H1 (cell line): ENCODE data around the gene SKA1. TPM values are rescaled to one million over a fixed set of nuclear protein-coding genes. Genes with fewer than 3 reads are reported as not detected.

ENCODE experiments used
- CTCF ChIA-PET: fragments of 300-600 bp; sonication (Branson Sonifier 250); formaldehyde crosslinking; loops from one replicate; lab custom pipeline; 2021; ENCODE audit not compliant: partially characterized antibody; lab: Charles Lee
- POLR2A ChIA-PET: fragments of 300-600 bp; sonication (Branson Sonifier 250); formaldehyde crosslinking; loops from one replicate; lab custom pipeline; 2021; ENCODE audit warnings: inconsistent platforms; ENCODE audit not compliant: partially characterized antibody; lab: Charles Lee
- DNase-seq, 2 experiments: peaks; one replicate each; pipeline versions ENCODE4 v3.0.0 to v3.0.0-alpha.2; 2010 to 2022; ENCODE audit warnings: low spot score in 2 of 2, low read depth in 1 of 2, mixed read lengths in 1 of 2
- FAIRE-seq: peaks from 2 replicates; lab custom pipeline; 2011; peaks lifted over from hg19 to GRCh38; lab: Jason Lieb, UNC
- H2AFZ ChIP-seq: 2 replicates; pipeline ENCODE4 v1.8.1; 2012; ENCODE audit warnings: low read length, inconsistent platforms
- H2AK5ac ChIP-seq: 2 replicates; pipeline ENCODE4 v1.6.1; 2013; ENCODE audit warnings: low read depth, low read length
- H2BK120ac ChIP-seq: replicated peaks from 2 replicates; pipeline ENCODE3; 2013; ENCODE audit warnings: low read depth, low read length, inconsistent platforms
- H2BK12ac ChIP-seq: 2 replicates; pipeline ENCODE4 v1.6.1; 2013; ENCODE audit warnings: low read depth, low read length
- H2BK15ac ChIP-seq: 2 replicates; pipeline ENCODE4 v1.6.1; 2013; ENCODE audit warnings: low read length
- H2BK20ac ChIP-seq: 2 replicates; pipeline ENCODE4 v1.6.1; 2013; ENCODE audit warnings: low read length
- H2BK5ac ChIP-seq: 2 replicates; pipeline ENCODE4 v1.6.1; 2013; ENCODE audit warnings: low read depth, low read length
- H3K14ac ChIP-seq: 2 replicates; pipeline ENCODE4 v1.6.1; 2013; ENCODE audit warnings: inconsistent platforms; ENCODE audit not compliant: insufficient read length
- H3K18ac ChIP-seq: 2 replicates; pipeline ENCODE4 v1.6.1; 2013; ENCODE audit warnings: low read length; ENCODE audit errors: extremely low read depth
- H3K23ac ChIP-seq: 2 replicates; pipeline ENCODE4 v1.6.1; 2013; ENCODE audit warnings: inconsistent platforms; ENCODE audit not compliant: insufficient read length
- H3K23me2 ChIP-seq: 2 replicates; pipeline ENCODE4 v1.6.1; 2013; ENCODE audit warnings: low read depth, low read length
- H3K27ac ChIP-seq: 2 replicates; pipeline ENCODE4 v1.6.1; 2011; ENCODE audit warnings: low read depth, low read length, inconsistent platforms
- H3K27me3 ChIP-seq, 4 experiments: replicated peaks in 1 of 4; 1 replicate in 1 of 4; 2 replicates in 3 of 4; pipeline versions ENCODE4 v1.6.1 to v1.8.1; 2011 to 2013; ENCODE audit warnings: low read length in 3 of 4, mild to moderate bottlenecking in 3 of 4, inconsistent platforms in 2 of 4, mixed read lengths in 2 of 4, moderate library complexity in 1 of 4; ENCODE audit not compliant: control insufficient read depth in 3 of 4, insufficient read depth in 3 of 4; ENCODE audit errors: extremely low read depth in 1 of 4
- H3K36me3 ChIP-seq, 4 experiments: 2 replicates each; pipeline versions ENCODE4 v1.6.1 to v1.8.1; 2011 to 2013; ENCODE audit warnings: mild to moderate bottlenecking in 4 of 4, low read length in 3 of 4, moderate library complexity in 2 of 4, control low read depth in 1 of 4, inconsistent platforms in 1 of 4; ENCODE audit not compliant: insufficient read depth in 4 of 4, control insufficient read depth in 2 of 4
- H3K4ac ChIP-seq: replicated peaks from 2 replicates; pipeline ENCODE3; 2013; ENCODE audit warnings: low read length, low read depth, mixed read lengths, inconsistent platforms; ENCODE audit not compliant: insufficient read length
- H3K4me1 ChIP-seq, 4 experiments: replicated peaks in 1 of 4; 1 replicate in 1 of 4; 2 replicates in 3 of 4; pipeline versions ENCODE4 v1.6.1 to v1.8.1; 2011 to 2013; ENCODE audit warnings: low read length in 3 of 4, inconsistent platforms in 2 of 4, mixed read lengths in 1 of 4; ENCODE audit not compliant: insufficient read depth in 4 of 4, control insufficient read depth in 3 of 4
- H3K4me2 ChIP-seq, 2 experiments: 2 replicates each; pipeline versions ENCODE4 v1.6.1 to v1.8.1; 2011 to 2013; ENCODE audit warnings: low read depth in 2 of 2, low read length in 2 of 2, control low read depth in 1 of 2, inconsistent platforms in 1 of 2, mild to moderate bottlenecking in 1 of 2; ENCODE audit not compliant: insufficient read depth in 1 of 2
- H3K4me3 ChIP-seq, 4 experiments: fragments of 200-600, 300-600 bp in 1 of 4; sonication (generic), shearing (Covaris generic), sonication (Bioruptor Twin) in 1 of 4; 2 replicates each; pipeline versions ENCODE4 v1.5.1 to v1.8.1; 2011 to 2016; ENCODE audit warnings: low read length in 4 of 4, low read depth in 3 of 4, control low read depth in 2 of 4, inconsistent platforms in 2 of 4, mild to moderate bottlenecking in 2 of 4, mixed read lengths in 1 of 4, moderate library complexity in 1 of 4; ENCODE audit not compliant: insufficient read depth in 2 of 4; ENCODE audit errors: extremely low read depth in 1 of 4
- H3K56ac ChIP-seq: replicated peaks from 2 replicates; pipeline ENCODE3; 2013; ENCODE audit warnings: low read depth, mild to moderate bottlenecking, mixed read lengths, low read length, inconsistent platforms; ENCODE audit not compliant: insufficient read length
- H3K79me1 ChIP-seq: 2 replicates; pipeline ENCODE4 v1.6.1; 2013; ENCODE audit warnings: low read depth, low read length, control low read depth
- H3K79me2 ChIP-seq, 2 experiments: 2 replicates each; pipeline versions ENCODE4 v1.6.1 to v1.8.1; 2012 to 2013; ENCODE audit warnings: low read length in 2 of 2, mild to moderate bottlenecking in 2 of 2, inconsistent platforms in 1 of 2; ENCODE audit not compliant: insufficient read depth in 2 of 2, control insufficient read depth in 1 of 2
- H3K9ac ChIP-seq, 4 experiments: replicated peaks in 1 of 4; 1 replicate in 1 of 4; 2 replicates in 3 of 4; pipeline versions ENCODE4 v1.6.1 to v1.8.1; 2011 to 2013; ENCODE audit warnings: low read depth in 3 of 4, low read length in 3 of 4, control low read depth in 2 of 4, mild to moderate bottlenecking in 2 of 4, moderate library complexity in 2 of 4, inconsistent platforms in 1 of 4; ENCODE audit errors: extremely low read depth in 1 of 4
- H3K9me3 ChIP-seq, 2 experiments: 2 replicates each; pipeline versions ENCODE4 v1.6.1 to v1.8.1; 2012 to 2013; ENCODE audit warnings: mild to moderate bottlenecking in 2 of 2, moderate library complexity in 2 of 2, control low read depth in 1 of 2, inconsistent platforms in 1 of 2, low read depth in 1 of 2, low read length in 1 of 2, mixed read lengths in 1 of 2; ENCODE audit not compliant: insufficient read depth in 2 of 2
- H4K20me1 ChIP-seq, 2 experiments: replicated peaks in 1 of 2; 2 replicates each; pipeline versions ENCODE3 to v1.8.1; 2011 to 2013; ENCODE audit warnings: inconsistent platforms in 2 of 2, low read length in 2 of 2, mild to moderate bottlenecking in 1 of 2; ENCODE audit not compliant: insufficient read depth in 2 of 2, control insufficient read depth in 1 of 2
- H4K5ac ChIP-seq: 2 replicates; pipeline ENCODE4 v1.6.1; 2013; ENCODE audit warnings: low read length, low read depth, mixed read lengths, inconsistent platforms; ENCODE audit not compliant: insufficient read length
- H4K8ac ChIP-seq: 2 replicates; pipeline ENCODE4 v1.8.0; 2013; ENCODE audit warnings: mild to moderate bottlenecking, moderate library complexity, low read length, inconsistent platforms; ENCODE audit not compliant: insufficient read depth; ENCODE audit errors: extremely low read depth
- H4K91ac ChIP-seq: replicated peaks from 2 replicates; pipeline ENCODE3; 2013; ENCODE audit warnings: low read length, mixed read lengths, inconsistent platforms; ENCODE audit not compliant: insufficient read length
- ATF2 ChIP-seq: IDR thresholded peaks from 2 replicates; pipeline ENCODE4 v1.6.1; 2012; ENCODE audit warnings: low read length, inconsistent platforms
- CTCF ChIP-seq, 3 experiments: IDR thresholded peaks; 1 replicate in 2 of 3; 2 replicates in 1 of 3; pipeline versions ENCODE4 v1.5.1 to v1.6.1; 2011; ENCODE audit warnings: low read length in 3 of 3, mild to moderate bottlenecking in 3 of 3, inconsistent platforms in 2 of 3, low read depth in 1 of 3, moderate library complexity in 1 of 3; ENCODE audit not compliant: insufficient read depth in 1 of 3; ENCODE audit errors: control extremely low read depth in 1 of 3
- EZH2 ChIP-seq: fragments of 200-600 bp; sonication (generic); IDR thresholded peaks from 2 replicates; pipeline ENCODE4 v1.7.1; 2012; ENCODE audit warnings: low read depth, mild to moderate bottlenecking, moderate library complexity, low read length, inconsistent platforms; ENCODE audit not compliant: severe bottlenecking
- RAD21 ChIP-seq, 2 experiments: IDR thresholded peaks in 1 of 2; conservative IDR thresholded peaks in 1 of 2; 2 replicates each; pipeline ENCODE4 v1.6.1; 2011; ENCODE audit warnings: low read depth in 2 of 2, low read length in 2 of 2, improper control_type of control experiment in 1 of 2, inconsistent platforms in 1 of 2, mild to moderate bottlenecking in 1 of 2, moderate library complexity in 1 of 2
- SRF ChIP-seq: IDR thresholded peaks from 2 replicates; pipeline ENCODE4 v1.6.1; 2011; ENCODE audit warnings: mild to moderate bottlenecking, low read depth, low read length, moderate library complexity
- ZNF274 ChIP-seq: IDR thresholded peaks from 2 replicates; pipeline ENCODE4 v1.7.0; 2012; ENCODE audit warnings: low read length, borderline replicate concordance; ENCODE audit errors: extremely low read depth
- WGBS, 2 experiments: shearing (Covaris generic) in 1 of 2; methylation state at CpG; one replicate each; pipeline versions ENCODE4 v1.1.6 to v1.1.7; 2013 to 2015; ENCODE audit warnings: low lambda C conversion rate in 2 of 2, mixed read lengths in 2 of 2, inconsistent platforms in 1 of 2, low coverage in 1 of 2, missing lambda C conversion rate in 1 of 2; ENCODE audit not compliant: insufficient replicate concordance in 2 of 2, insufficient coverage in 1 of 2, insufficient read length in 1 of 2; ENCODE audit errors: extremely low coverage in 1 of 2, missing lambda C conversion rate in 1 of 2; 5-methylcytosine and 5-hydroxymethylcytosine counted together
- polyA plus RNA-seq, 7 experiments: library from polyadenylated mRNA; depleted of rRNA in 3 of 7; stranded (reverse) in 5 of 7; unstranded in 2 of 7; fragments of >200 nt in 5 of 7; fragments of 200-250 nt in 2 of 7; gene quantifications; 1 replicate in 5 of 7; 2 replicates in 1 of 7; 4 replicates in 1 of 7; pipeline versions ENCODE4 v1.2.1 to v1.2.3, GENCODE V29; 2011 to 2013; ENCODE audit warnings: missing spikeins in 2 of 7, mixed read lengths in 2 of 7
- total RNA-seq: library from RNA; stranded (reverse); fragmentation: NEBNext Ultra II Directional; extraction: Animal tissue kit (Norgen Biotek cat#: 25700); gene quantifications from 2 replicates; pipeline ENCODE4 v1.2.1, GENCODE V29; 2021

The SKA1 gene
- total and polyA plus RNA-seq, 2 of the 8 experiments (the other 6 are each of a cell fraction or from before 2014, with no cell fraction given), result 8.6 to 22.9 TPM

- no peak overlapping the region for H2BK15ac ChIP-seq
- peaks cover 0 to 6% (median 1%) of the 10 kb centered on the region in 4 experiments; a peak in 3 of 8 replicates for H3K36me3 ChIP-seq
- H3K79me2 ChIP-seq, result peaks cover 0 to 8% of the 10 kb centered on the region in 2 experiments; a peak in 2 of 4 replicates
- peak overlapping the region; percentile 60 to 64 for H3K4me2 ChIP-seq
- H2AFZ ChIP-seq, result peak overlapping the region; percentile 93; the same call in 1 of the 2 replicates
- no peak overlapping the region for H3K23ac ChIP-seq
- DNase-seq (no peak), FAIRE-seq (no peak)
- no peaks in the 10 kb centered on the region for H3K27me3 ChIP-seq
- H3K4me1 ChIP-seq, result peaks cover 0 to 4% (median 0%) of the 10 kb centered on the region in 4 experiments; a peak in 1 of 7 replicates
- no peaks in the 10 kb centered on the region for H3K23me2 ChIP-seq
- CTCF ChIA-PET, result interaction anchor here (1.0 to 1.2 kb wide), 2 partner anchors 17 to 23 kb away, joined by 3 read pairs; no protein-coding TSS in a partner anchor
- POLR2A ChIA-PET, result interaction anchor here (0.9 to 2.2 kb wide), 11 partner anchors 8 to 99 kb away, joined by 3 to 7 read pairs (median 4); no protein-coding TSS in a partner anchor
- H4K20me1 ChIP-seq, result no peaks in the 10 kb centered on the region
- no peak overlapping the region for H2BK20ac ChIP-seq
- 0 out of 2 replicates have a peak overlapping the region, but pooled peaks have one; percentile 63 for H3K18ac ChIP-seq
- peaks cover 4% of the 10 kb centered on the region; the same call in 1 of the 2 replicates for H3K79me1 ChIP-seq
- no peak overlapping the region; the same call in 1 of the 2 replicates for H2BK5ac ChIP-seq
- H2AK5ac ChIP-seq, result no peak overlapping the region
- no peak overlapping the region for H4K91ac ChIP-seq
- H3K4ac ChIP-seq, result peak overlapping the region; percentile 44
- H4K5ac ChIP-seq, result peak overlapping the region; percentile 84
- H2BK120ac ChIP-seq, result peak overlapping the region; percentile 40
- H3K4me3 ChIP-seq, result peak overlapping the region; percentile 16 to 82 (median 24); a peak in 5 of 8 replicates
- no peak overlapping the region for H3K14ac ChIP-seq
- no peak overlapping the region; the same call in 1 of the 2 replicates for H4K8ac ChIP-seq
- H3K9ac ChIP-seq, result peak overlapping the region in 3 of 4 experiments; percentile 26 to 84 (median 50); a peak in 4 of 7 replicates
- peaks cover 5 to 7% of the 10 kb centered on the region in 2 experiments; a peak in 3 of 4 replicates for H3K9me3 ChIP-seq
- no peak overlapping the region; the same call in 1 of the 2 replicates for H3K27ac ChIP-seq
- H3K56ac ChIP-seq, result no peak overlapping the region
- H2BK12ac ChIP-seq, result no peak overlapping the region
- 70% methylated on average over 8 of the region's 8 CpGs; no CpG with 5 or more reads in 1 of the 2 experiments for WGBS, 2 experiments
- TF ChIP-seq SRF (no peak), ATF2 (no peak), EZH2 (no peak), RAD21 (IDR thresholded peaks at IDR 0.05 in 1 of 2, conservative IDR thresholded peaks at IDR 0.05 in 1 of 2; ENCODE audit: low read depth in 2 of 2, low read length in 2 of 2) (no peak), CTCF (IDR thresholded peaks at IDR 0.05; ENCODE audit: control extremely low read depth in 1 of 3, insufficient read depth in 1 of 3, low read depth in 1 of 3, low read length in 3 of 3) (no peak), ZNF274 (no peak)
Observed at GRCh38 chr18:50374220-50374752, 560 bp upstream of the SKA1 start.
